Measurements from ENCODE around the gene WDR46.

WDR46 gene

DNA sequence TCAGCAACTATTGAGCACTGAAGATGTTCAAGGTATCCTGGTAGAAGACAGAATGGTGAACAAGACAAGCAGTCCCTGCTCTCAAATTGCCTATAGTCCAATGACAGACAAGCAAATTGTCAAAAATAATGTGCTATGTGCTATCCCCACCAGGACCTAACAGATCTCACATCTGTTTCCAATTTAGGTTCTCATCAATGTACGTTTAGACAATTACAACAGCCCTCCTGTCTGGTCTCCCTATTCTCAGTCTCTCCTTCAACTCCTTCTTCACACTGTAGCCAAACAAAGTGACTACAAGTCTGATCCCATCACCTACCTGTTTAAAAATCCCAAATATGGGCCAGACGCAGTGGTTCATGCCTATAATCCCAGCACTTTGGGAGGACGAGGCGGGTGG is 17.3 kb upstream of the WDR46 start:
- no peaks in the 10 kb centered on the region for H3K27me3 ChIP-seq
- H3K4me3 ChIP-seq (ENCODE audit: low read depth, low read length) = no peak overlapping the region
- H3K4me1 ChIP-seq = no peaks in the 10 kb centered on the region
- no peak for DNase-seq
- TF ChIP-seq, protein P1, sequence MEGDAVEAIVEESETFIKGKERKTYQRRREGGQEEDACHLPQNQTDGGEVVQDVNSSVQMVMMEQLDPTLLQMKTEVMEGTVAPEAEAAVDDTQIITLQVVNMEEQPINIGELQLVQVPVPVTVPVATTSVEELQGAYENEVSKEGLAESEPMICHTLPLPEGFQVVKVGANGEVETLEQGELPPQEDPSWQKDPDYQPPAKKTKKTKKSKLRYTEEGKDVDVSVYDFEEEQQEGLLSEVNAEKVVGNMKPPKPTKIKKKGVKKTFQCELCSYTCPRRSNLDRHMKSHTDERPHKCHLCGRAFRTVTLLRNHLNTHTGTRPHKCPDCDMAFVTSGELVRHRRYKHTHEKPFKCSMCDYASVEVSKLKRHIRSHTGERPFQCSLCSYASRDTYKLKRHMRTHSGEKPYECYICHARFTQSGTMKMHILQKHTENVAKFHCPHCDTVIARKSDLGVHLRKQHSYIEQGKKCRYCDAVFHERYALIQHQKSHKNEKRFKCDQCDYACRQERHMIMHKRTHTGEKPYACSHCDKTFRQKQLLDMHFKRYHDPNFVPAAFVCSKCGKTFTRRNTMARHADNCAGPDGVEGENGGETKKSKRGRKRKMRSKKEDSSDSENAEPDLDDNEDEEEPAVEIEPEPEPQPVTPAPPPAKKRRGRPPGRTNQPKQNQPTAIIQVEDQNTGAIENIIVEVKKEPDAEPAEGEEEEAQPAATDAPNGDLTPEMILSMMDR (IDR thresholded peaks at IDR 0.05; ENCODE audit: low read depth, low read length) = no peak
- H3K36me3 ChIP-seq = no peaks in the 10 kb centered on the region
- no peaks in the 10 kb centered on the region for H3K9me3 ChIP-seq

DNA sequence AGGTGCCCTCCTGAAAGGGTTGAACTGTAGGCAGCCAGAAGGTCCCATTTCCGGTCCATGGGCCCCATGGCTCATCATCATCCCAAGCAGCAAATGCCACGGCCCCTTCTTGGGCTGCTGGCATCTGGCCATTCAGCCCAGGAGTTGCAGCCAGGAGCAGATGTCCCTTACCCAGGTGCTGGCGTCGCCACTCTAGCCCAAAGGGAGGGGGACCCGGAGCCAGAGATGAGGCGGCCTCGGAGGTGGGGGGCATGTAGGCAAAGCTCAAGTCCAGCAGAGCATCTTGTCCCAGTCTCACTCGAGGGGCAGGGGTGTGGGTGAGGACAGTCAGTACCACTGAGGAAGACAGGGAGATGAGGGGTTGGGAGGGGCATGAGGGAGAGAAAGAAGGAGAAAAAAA is 16.0 kb upstream of the WDR46 start:
- no peak for DNase-seq
- Histone ChIP-seq H3K9me3 (no peaks in the 10 kb centered on the region), H3K36me3 (no peaks in the 10 kb centered on the region), H3K4me1 (no peaks in the 10 kb centered on the region), H3K27me3 (no peaks in the 10 kb centered on the region), H3K4me3 (ENCODE audit: low read depth, low read length) (no peak overlapping the region)
- TF ChIP-seq, protein P1 (IDR thresholded peaks at IDR 0.05; ENCODE audit: low read depth, low read length) = no peak

DNA sequence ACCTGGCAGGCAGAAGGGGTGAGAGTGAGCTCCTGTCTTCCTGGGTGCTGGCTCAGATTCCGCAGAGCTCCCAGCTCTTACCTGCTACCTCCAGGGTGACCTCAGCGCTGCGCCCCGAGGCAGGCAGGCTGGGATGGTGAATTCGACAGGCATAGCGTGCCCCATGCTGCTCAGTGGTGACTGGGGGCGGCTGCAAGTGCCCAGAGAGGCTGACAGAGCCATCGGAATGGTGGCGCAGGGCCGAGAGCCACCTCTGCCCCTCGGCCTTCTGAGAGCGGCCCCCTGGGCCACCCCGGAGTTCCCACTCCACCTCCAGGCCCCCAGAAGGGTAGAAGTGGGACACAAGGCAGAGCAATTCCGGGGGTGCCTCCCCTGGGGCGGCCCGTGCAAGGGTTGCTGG is 15.2 kb upstream of the WDR46 start:
- H3K36me3 ChIP-seq = no peaks in the 10 kb centered on the region
- TF ChIP-seq, protein P1 (IDR thresholded peaks at IDR 0.05; ENCODE audit: low read depth, low read length) = no peak

DNA sequence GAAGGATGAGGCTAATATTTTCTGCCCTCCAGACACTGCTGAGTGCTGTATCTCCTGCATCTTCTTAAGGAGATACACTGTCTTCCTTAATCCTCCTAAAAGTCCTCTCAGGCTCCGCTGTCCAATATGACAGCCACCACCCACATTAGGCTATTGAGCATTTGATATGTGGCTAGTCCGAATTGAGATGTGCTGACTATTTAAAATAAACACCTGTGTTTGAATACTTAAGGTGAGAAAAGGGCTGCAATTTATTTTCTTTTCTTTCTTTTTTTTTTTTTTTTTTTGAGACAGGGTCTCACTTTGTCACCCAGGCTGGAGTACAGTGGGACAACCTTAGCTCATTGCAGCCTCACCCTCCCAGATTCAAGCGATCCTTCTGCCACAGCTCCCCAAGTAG is 12.8 kb upstream of the WDR46 start:
- DNase-seq = no peak
- TF ChIP-seq, protein P1 (IDR thresholded peaks at IDR 0.05; ENCODE audit: low read depth, low read length) = no peak
- no peaks in the 10 kb centered on the region for H3K27me3 ChIP-seq
- no peaks in the 10 kb centered on the region for H3K36me3 ChIP-seq
- no peaks in the 10 kb centered on the region; the same call in 1 of the 2 replicates for H3K4me1 ChIP-seq
- H3K4me3 ChIP-seq (ENCODE audit: low read depth, low read length) = no peak overlapping the region
- no peaks in the 10 kb centered on the region for H3K9me3 ChIP-seq

More for the DNA sequence above, 15.2 kb upstream of the WDR46 start:
- H3K4me1 ChIP-seq = no peaks in the 10 kb centered on the region
- H3K9me3 ChIP-seq = no peaks in the 10 kb centered on the region
- no peak overlapping the region for H3K4me3 ChIP-seq (ENCODE audit: low read depth, low read length)
- no peaks in the 10 kb centered on the region for H3K27me3 ChIP-seq
- DNase-seq = no peak

DNA sequence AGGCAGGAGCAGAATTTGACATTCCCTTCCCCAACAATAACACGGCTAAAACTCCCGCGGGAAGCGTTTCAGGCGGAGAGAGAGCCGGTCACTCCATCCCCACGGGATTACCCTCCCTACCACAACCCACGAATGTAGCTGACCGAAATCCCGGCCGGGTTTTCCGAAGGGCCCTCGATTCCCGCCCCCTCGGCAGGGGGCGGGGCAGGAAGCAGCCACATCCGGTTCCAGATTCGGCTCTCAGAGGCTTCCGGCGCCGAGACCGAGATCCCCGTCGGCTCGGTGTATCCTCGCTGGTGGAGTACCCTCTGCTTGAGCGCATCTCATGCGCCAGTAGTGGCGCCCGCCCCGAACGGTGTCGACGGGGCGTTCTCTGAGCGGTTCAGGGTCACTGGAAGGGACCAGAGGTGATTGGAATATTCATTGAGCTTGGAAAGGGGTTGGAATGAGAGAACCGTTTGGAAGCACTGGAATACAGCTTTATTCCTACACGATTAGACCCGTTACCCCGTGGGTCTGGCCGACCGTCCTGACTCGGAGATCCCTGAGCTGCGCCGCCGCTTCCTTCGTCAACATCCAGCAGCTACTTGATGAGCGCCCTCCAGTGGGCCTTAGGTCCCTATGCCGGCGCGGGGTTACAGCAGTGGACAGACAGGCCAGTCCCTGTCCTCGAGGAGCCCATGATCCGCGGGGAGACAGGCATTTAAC is 10.4 kb upstream of the WDR46 start:
- Histone ChIP-seq H3K9me3 (no peaks in the 10 kb centered on the region), H3K4me3 (ENCODE audit: low read depth, low read length) (peak overlapping the region; percentile 92), H3K27me3 (no peaks in the 10 kb centered on the region), H3K4me1 (no peaks in the 10 kb centered on the region; the same call in 1 of the 2 replicates), H3K36me3 (no peaks in the 10 kb centered on the region)
- TF ChIP-seq, protein P1 (IDR thresholded peaks at IDR 0.05; ENCODE audit: low read depth, low read length) = peak; percentile 79
- peak; percentile 95 for DNase-seq

DNA sequence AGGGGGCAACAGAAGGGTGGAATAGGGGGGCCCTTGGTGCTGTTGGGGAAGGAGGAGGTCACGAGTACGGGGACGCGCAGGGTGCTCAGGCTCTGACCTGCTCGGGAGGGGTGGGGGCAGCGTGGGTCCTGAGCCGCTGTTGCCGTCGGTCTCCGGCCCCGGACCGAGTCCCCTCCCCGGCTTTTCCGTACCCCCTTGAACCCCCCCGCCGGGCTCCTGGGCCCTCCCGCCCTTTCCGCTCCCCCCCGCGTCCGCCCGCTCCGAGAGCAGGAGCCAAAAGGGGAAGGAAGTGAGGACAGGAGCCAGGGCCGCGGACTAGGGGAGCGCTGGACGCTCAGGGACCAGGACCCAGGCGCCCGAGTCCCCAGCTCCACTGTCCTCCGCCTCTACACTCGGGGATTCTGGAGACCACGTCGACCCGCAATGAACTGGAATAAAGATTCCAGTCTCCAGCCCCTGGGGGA is 9.8 kb upstream of the WDR46 start, which contains the start of gene RGL2:
RGL2 (minus strand) TSS at position 170 of the 464 bp plus-strand sequence. CDS start 332 bp downstream, outside the sequence.
- peak; percentile 38 for DNase-seq
- Histone ChIP-seq H3K4me3 (ENCODE audit: low read depth, low read length) (peak within 1 kb of the TSS; percentile 92), H3K36me3 (no peaks in the 10 kb centered on the region), H3K9me3 (no peaks in the 10 kb centered on the region), H3K27me3 (no peaks in the 10 kb centered on the region), H3K4me1 (no peaks in the 10 kb centered on the region; the same call in 1 of the 2 replicates)
- TF ChIP-seq, protein P1 (IDR thresholded peaks at IDR 0.05; ENCODE audit: low read depth, low read length) = no peak

Measured in BE2C (cell line).